HepG2 (cell line): ENCODE results near the gene AHCYL2. TPM values are rescaled to one million over a fixed set of nuclear protein-coding genes. Genes with fewer than 3 reads are reported as not detected.
"Not testable (repeated sequence)": the region's sequence is repeated elsewhere in the genome, so short reads cannot be mapped to it uniquely, and the experiment has no call there.

ENCODE experiments used
- ATAC-seq: fragments of 200-7000 bp; cut with Tn5 transposase; 3 replicates; pipeline ENCODE4 v1.9.1; 2020; ENCODE audit warnings: mild to moderate bottlenecking, moderate library complexity
- BruUV-seq: library from RNA; stranded (reverse); fragments of 400-500 nt; replicated peaks from 2 replicates; lab custom pipeline; 2021; lab: Mats Ljungman, UMichigan
- CTCF ChIA-PET: fragments of 300-600 bp; formaldehyde crosslinking; extraction: SDS; loops from one replicate; lab custom pipeline; 2021; ENCODE audit warnings: low total read pairs, inconsistent platforms, low intra/inter-chr PET ratio; lab: Yijun Ruan, JAX
- POLR2A ChIA-PET: fragments of 350-600 bp; sonication (Branson Sonifier 250); formaldehyde crosslinking; loops from one replicate; lab custom pipeline; 2020; ENCODE audit warnings: antibody characterized with exemption, inconsistent platforms; lab: Yijun Ruan, JAX
- DNase-seq: peaks from one replicate; pipeline ENCODE4 v3.0.0-alpha.2; 2015; ENCODE audit warnings: low spot score
- FAIRE-seq: peaks from 3 replicates; lab custom pipeline; 2011; peaks lifted over from hg19 to GRCh38; lab: Jason Lieb, UNC
- H2AFZ ChIP-seq: one replicate; pipeline ENCODE4 v1.6.1; 2011; ENCODE audit warnings: low read length, inconsistent platforms
- H3K27ac ChIP-seq: fragments of 300-600 bp; 3 replicates; pipeline ENCODE4 v1.8.0; 2011; ENCODE audit warnings: mixed run types, mild to moderate bottlenecking, mixed read lengths, low read length, inconsistent platforms; ENCODE audit not compliant: insufficient read depth; ENCODE audit errors: extremely low read length
- H3K27me3 ChIP-seq, 2 experiments: fragments of 200-600 bp in 1 of 2; 2 replicates in 1 of 2; 3 replicates in 1 of 2; pipeline versions ENCODE4 v1.6.0 to v1.8.0; 2011; ENCODE audit warnings: low read length in 2 of 2, mild to moderate bottlenecking in 2 of 2, moderate library complexity in 2 of 2, inconsistent platforms in 1 of 2; ENCODE audit not compliant: insufficient read depth in 2 of 2, control insufficient read depth in 1 of 2
- H3K36me3 ChIP-seq, 2 experiments: fragments of 200-600 bp in 1 of 2; replicated peaks in 1 of 2; 2 replicates in 1 of 2; 3 replicates in 1 of 2; pipeline versions ENCODE4 v1.5.1 to v1.8.0; 2011; ENCODE audit warnings: low read length in 2 of 2, inconsistent platforms in 1 of 2; ENCODE audit not compliant: insufficient read depth in 2 of 2, control insufficient read depth in 1 of 2
- H3K4me1 ChIP-seq: 2 replicates; pipeline ENCODE4 v1.5.1; 2012; ENCODE audit warnings: low read length, inconsistent platforms; ENCODE audit not compliant: insufficient read depth
- H3K4me2 ChIP-seq: 2 replicates; pipeline ENCODE4 v1.6.0; 2011; ENCODE audit warnings: low read depth, low read length, inconsistent platforms
- H3K4me3 ChIP-seq, 3 experiments: fragments of 200-600 bp in 1 of 3; sonication (generic), shearing (Covaris generic) in 1 of 3; replicated peaks in 1 of 3; 2 replicates each; pipeline ENCODE4 v1.5.1; 2011 to 2016; ENCODE audit warnings: low read length in 3 of 3, inconsistent platforms in 2 of 3, low read depth in 2 of 3, mild to moderate bottlenecking in 2 of 3, control low read depth in 1 of 3, mixed read lengths in 1 of 3; ENCODE audit not compliant: insufficient read depth in 1 of 3
- H3K79me2 ChIP-seq: one replicate; pipeline ENCODE4 v1.6.1; 2011; ENCODE audit warnings: low read length, inconsistent platforms; ENCODE audit not compliant: insufficient read depth
- H3K9ac ChIP-seq: 2 replicates; pipeline ENCODE4 v1.6.0; 2011; ENCODE audit warnings: mild to moderate bottlenecking, low read depth, low read length, inconsistent platforms; ENCODE audit not compliant: insufficient read depth
- H3K9me3 ChIP-seq: 2 replicates; pipeline ENCODE4 v1.5.1; 2012; ENCODE audit warnings: mild to moderate bottlenecking, low read length
- H4K20me1 ChIP-seq: 2 replicates; pipeline ENCODE4 v1.6.0; 2011; ENCODE audit warnings: inconsistent platforms, mild to moderate bottlenecking, low read length, moderate library complexity; ENCODE audit not compliant: insufficient read depth
- ARID4A ChIP-seq: sonication (generic); formaldehyde crosslinking; IDR thresholded peaks from 2 replicates; pipeline ENCODE4 v1.5.0; 2020; ENCODE audit warnings: mild to moderate bottlenecking, missing genetic modification reagents, borderline replicate concordance
- CEBPB ChIP-seq: IDR thresholded peaks from 2 replicates; pipeline ENCODE4 v1.6.1; 2011; ENCODE audit warnings: low read depth, low read length, improper control_type of control experiment, borderline replicate concordance
- DR1 ChIP-seq: sonication (generic); formaldehyde crosslinking; IDR thresholded peaks from 2 replicates; pipeline ENCODE4 v1.8.0; 2021; ENCODE audit warnings: mild to moderate bottlenecking, missing genetic modification reagents, inconsistent platforms
- NR2C2 ChIP-seq: sonication (generic); formaldehyde crosslinking; IDR thresholded peaks from 2 replicates; pipeline ENCODE4 v1.4.0; 2020; ENCODE audit warnings: missing genetic modification reagents, mild to moderate bottlenecking, moderate library complexity, borderline replicate concordance
- RAD21 ChIP-seq: fragments of 450-650 bp; formaldehyde crosslinking; IDR thresholded peaks from 2 replicates; pipeline ENCODE4 v1.5.0; 2020; ENCODE audit warnings: mild to moderate bottlenecking
- SMC3 ChIP-seq: IDR thresholded peaks from 2 replicates; pipeline ENCODE4 v1.6.1; 2011; ENCODE audit warnings: low read length, improper control_type of control experiment
- STAG1 ChIP-seq: sonication (generic); formaldehyde crosslinking; IDR thresholded peaks from 2 replicates; pipeline ENCODE4 v1.4.0; 2020; ENCODE audit warnings: missing genetic modification reagents
- ZNF263 ChIP-seq: sonication (generic); formaldehyde crosslinking; IDR thresholded peaks from 2 replicates; pipeline ENCODE4 v1.4.0; 2020; ENCODE audit warnings: missing genetic modification reagents
- WGBS: methylation state at CpG from one replicate; pipeline ENCODE4 v1.1.6; 2017; ENCODE audit warnings: low lambda C conversion rate; 5-methylcytosine and 5-hydroxymethylcytosine counted together
- in situ Hi-C: cut with HindIII; loops from 2 replicates; pipeline ENCODE4 v1.10.0; 2017; ENCODE audit warnings: low pct_unique_long_range_greater_than_20kb; ENCODE audit not compliant: extremely low pct_ligation_motif_present
- intact Hi-C: fragments of 100-400 bp; cut with micrococcal nuclease; formaldehyde crosslinking; loops from one replicate; pipeline ENCODE4 v1.10.0; 2022; ENCODE audit not compliant: unreplicated experiment
- polyA plus RNA-seq, 8 experiments: library from polyadenylated mRNA; depleted of rRNA in 3 of 8; stranded (reverse) in 7 of 8; unstranded in 1 of 8; fragments of >200 nt; fragmentation: Illumina TruSeq in 4 of 8; extraction: Trizol in 4 of 8; gene quantifications; 2 replicates each; pipeline versions ENCODE4 v1.2.1 to v1.2.3, GENCODE V29; 2011 to 2016; ENCODE audit warnings: low read depth in 4 of 8, missing spikeins in 1 of 8, mixed read lengths in 1 of 8; ENCODE audit not compliant: insufficient read depth in 1 of 8
- total RNA-seq, 5 experiments: library from RNA; depleted of rRNA; stranded (reverse); fragments of >200 nt; fragmentation: Illumina TruSeq; extraction: Trizol; gene quantifications; 2 replicates each; pipeline ENCODE4 v1.2.3, GENCODE V29; 2016; ENCODE audit warnings: low read depth in 1 of 5

Gene AHCYL2
- total and polyA plus RNA-seq, 2 of the 13 experiments (the other 11 are each of a cell fraction or from before 2014, with no cell fraction given) = 9.5 to 14.7 TPM

DNA sequence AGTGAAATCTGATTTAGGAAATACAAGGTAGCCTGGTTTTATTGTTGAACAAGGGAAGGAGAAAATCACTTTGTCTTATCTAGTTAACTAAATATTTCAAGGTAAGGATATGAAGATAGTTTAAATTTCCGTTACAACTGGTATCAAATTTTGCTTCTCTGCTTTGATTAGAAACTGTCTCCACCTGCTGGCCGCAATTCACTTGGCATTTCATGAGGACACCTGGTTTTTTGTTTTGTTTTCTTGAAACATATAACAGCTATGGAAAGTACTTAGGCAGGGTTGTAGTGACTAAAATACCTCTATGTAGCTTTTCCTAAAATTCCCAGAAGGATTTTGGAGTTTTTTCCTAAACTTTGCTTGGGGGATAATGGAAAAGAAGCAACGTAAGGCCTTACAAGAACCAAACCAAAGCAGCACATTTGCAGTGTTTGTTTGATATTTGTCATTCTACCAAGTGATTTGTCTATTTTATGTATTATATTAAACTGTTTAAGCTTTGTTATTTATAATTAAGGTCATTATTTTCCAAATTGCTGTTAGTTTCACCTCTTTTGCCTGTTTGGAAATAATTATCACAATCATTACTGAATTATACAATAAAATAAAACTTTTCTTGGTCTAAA is 73.6 kb downstream of the AHCYL2 start (continued):
- TF ChIP-seq RAD21 (CRISPR knock-in tag) = peak; percentile 31; the same call in 1 of the 2 replicates
- peak; percentile 56 for TF ChIP-seq STAG1 (CRISPR knock-in tag)
- peak; percentile 85 for TF ChIP-seq SMC3

DNA sequence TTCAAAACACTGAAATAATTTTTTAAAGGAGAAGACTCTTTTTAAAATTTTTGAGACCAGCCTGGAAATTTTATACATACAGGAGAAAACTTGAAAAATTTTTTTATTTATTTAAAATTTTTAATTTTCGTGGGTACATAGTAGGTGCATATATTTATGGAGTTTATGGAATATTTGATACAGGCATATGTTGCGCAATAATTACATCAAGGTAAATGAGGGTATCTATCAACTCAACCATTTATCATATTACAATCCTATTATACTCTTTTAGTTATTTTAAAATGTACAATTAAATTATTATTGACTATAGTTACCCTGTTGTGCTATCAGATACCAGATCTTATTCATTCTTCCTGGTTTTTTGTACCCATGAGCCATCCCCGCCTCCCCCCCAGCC is 75.1 kb downstream of the AHCYL2 start:
- Histone ChIP-seq H3K4me2 (no peak overlapping the region), H3K27me3 (no peaks in the 10 kb centered on the region), H3K9me3 (no peaks in the 10 kb centered on the region), H3K27ac (no peak overlapping the region)
- in situ Hi-C loops = loop anchor here (5.0 kb wide), 1 partner anchor 83 kb away; no protein-coding TSS in a partner anchor
- TF ChIP-seq ZNF263 (no peak), NR2C2 (CRISPR knock-in tag) (no peak), CEBPB (peak; percentile 84), DR1 (no peak), ARID4A (CRISPR knock-in tag) (no peak)
- TF ChIP-seq, all 625 proteins: peak for 1
- ChIA-PET CTCF (no interaction called here), POLR2A (no interaction called here)
- Histone ChIP-seq H3K4me3 (no peak overlapping the region), H3K4me1 (no peaks in the 10 kb centered on the region), H2AFZ (no peak overlapping the region), H3K79me2 (no peaks in the 10 kb centered on the region), H3K9ac (no peak overlapping the region), H4K20me1 (no peaks in the 10 kb centered on the region), H3K36me3 (no peaks in the 10 kb centered on the region)
- WGBS = 97% methylated on average over 3 of the region's 3 CpGs
- FAIRE-seq = no peak
- ATAC-seq = no peak
- no TSS peak for BruUV-seq
- DNase-seq = no peak
- intact Hi-C loops = no loop called here

- H3K4me3 ChIP-seq, in situ Hi-C loops, FAIRE-seq, H2AFZ ChIP-seq, H3K79me2 ChIP-seq, H3K27me3 ChIP-seq, H3K9me3 ChIP-seq, intact Hi-C loops, DNase-seq, H3K27ac ChIP-seq, POLR2A ChIA-PET, CTCF ChIA-PET, H3K36me3 ChIP-seq, H3K4me2 ChIP-seq, H3K9ac ChIP-seq, BruUV-seq, ATAC-seq, H4K20me1 ChIP-seq, H3K4me1 ChIP-seq: not testable (repeated sequence)
- 100% methylated on average over 1 of the region's 1 CpG for WGBS
Observed at GRCh38 chr7:129300299-129300698, 75.5 kb downstream of the AHCYL2 start.
